Liver (tissue), 9 donors: ENCODE measurements around the gene NLGN1. TPM values are rescaled to one million over a fixed set of nuclear protein-coding genes. Genes with fewer than 3 reads are reported as not detected.

Experiments
- DNase-seq: peaks from one replicate; pipeline ENCODE4 v3.0.0-alpha.2; 2017; ENCODE audit warnings: low spot score
- H3K27ac ChIP-seq, 2 donors: one replicate each; pipeline ENCODE4 v1.7.0; 2013; ENCODE audit warnings: inconsistent platforms in 2 of 2, low read length in 2 of 2, control low read depth in 1 of 2, low read depth in 1 of 2, mild to moderate bottlenecking in 1 of 2
- H3K27me3 ChIP-seq, 4 donors: one replicate each; pipeline versions ENCODE4 v1.6.1 to v1.7.0; 2013; ENCODE audit warnings: low read length in 3 of 4, inconsistent platforms in 1 of 4, mild to moderate bottlenecking in 1 of 4, moderate library complexity in 1 of 4; ENCODE audit not compliant: control insufficient read depth in 4 of 4, insufficient read depth in 4 of 4
- H3K36me3 ChIP-seq, 4 donors: one replicate each; pipeline versions ENCODE4 v1.6.1 to v1.7.0; 2013; ENCODE audit warnings: low read length in 3 of 4, mild to moderate bottlenecking in 3 of 4, low read depth in 1 of 4, moderate library complexity in 1 of 4; ENCODE audit not compliant: control insufficient read depth in 4 of 4, insufficient read depth in 3 of 4
- H3K4me1 ChIP-seq, 4 donors: one replicate each; pipeline versions ENCODE4 v1.6.1 to v1.7.0; 2013; ENCODE audit warnings: low read length in 3 of 4, mild to moderate bottlenecking in 3 of 4, moderate library complexity in 1 of 4; ENCODE audit not compliant: control insufficient read depth in 4 of 4, insufficient read depth in 4 of 4
- H3K4me3 ChIP-seq, 3 donors: one replicate each; pipeline versions ENCODE4 v1.6.1 to v1.7.0; 2013; ENCODE audit warnings: low read length in 3 of 3, control low read depth in 1 of 3, low read depth in 1 of 3, mild to moderate bottlenecking in 1 of 3
- H3K9ac ChIP-seq, 2 donors: one replicate each; pipeline ENCODE4 v1.7.0; 2013; ENCODE audit warnings: low read length in 2 of 2, mild to moderate bottlenecking in 2 of 2, moderate library complexity in 2 of 2, control low read depth in 1 of 2, low read depth in 1 of 2
- H3K9me3 ChIP-seq, 4 donors: one replicate each; pipeline versions ENCODE4 v1.6.1 to v1.7.0; 2013; ENCODE audit warnings: low read length in 3 of 4; ENCODE audit not compliant: control insufficient read depth in 4 of 4
- ATF3 ChIP-seq: IDR thresholded peaks from 2 replicates; pipeline ENCODE4 v1.6.1; 2016; ENCODE audit warnings: antibody characterized with exemption
- CTCF ChIP-seq: fragments of 150-350 bp; IDR thresholded peaks from 2 replicates; pipeline ENCODE4 v1.5.1; 2017; ENCODE audit warnings: improper control_type of control experiment, low read depth, low read length; ENCODE audit not compliant: missing input control
- FOXA2 ChIP-seq: IDR thresholded peaks from 2 replicates; pipeline ENCODE4 v1.6.1; 2016; ENCODE audit warnings: antibody characterized with exemption
- GABPA ChIP-seq, 2 donors: IDR thresholded peaks in 1 of 2; conservative IDR thresholded peaks in 1 of 2; 2 replicates each; pipeline ENCODE4 v1.6.1; 2016; ENCODE audit warnings: antibody characterized with exemption in 2 of 2, mild to moderate bottlenecking in 1 of 2, moderate library complexity in 1 of 2
- HNF4A ChIP-seq, 2 donors: conservative IDR thresholded peaks; 2 replicates each; pipeline ENCODE4 v1.6.1; 2016; ENCODE audit warnings: antibody characterized with exemption in 2 of 2, mild to moderate bottlenecking in 2 of 2
- HNF4G ChIP-seq: IDR thresholded peaks from 2 replicates; pipeline ENCODE4 v1.6.1; 2016; ENCODE audit warnings: antibody characterized with exemption
- JUND ChIP-seq, 2 donors: IDR thresholded peaks; 2 replicates each; pipeline ENCODE4 v1.6.1; 2016; ENCODE audit warnings: antibody characterized with exemption in 2 of 2
- MAX ChIP-seq: IDR thresholded peaks from 2 replicates; pipeline ENCODE4 v1.6.1; 2016; ENCODE audit warnings: antibody characterized with exemption
- NR2F2 ChIP-seq: IDR thresholded peaks from 2 replicates; pipeline ENCODE4 v1.6.1; 2016; ENCODE audit warnings: antibody characterized with exemption
- RAD21 ChIP-seq, 2 donors: IDR thresholded peaks; 2 replicates each; pipeline ENCODE4 v1.6.1; 2016; ENCODE audit warnings: antibody characterized with exemption in 2 of 2, mild to moderate bottlenecking in 2 of 2
- REST ChIP-seq: IDR thresholded peaks from 2 replicates; pipeline ENCODE4 v1.6.1; 2016; ENCODE audit warnings: antibody characterized with exemption, mild to moderate bottlenecking
- RXRA ChIP-seq, 2 donors: IDR thresholded peaks; 2 replicates each; pipeline ENCODE4 v1.6.1; 2017 to 2018; ENCODE audit warnings: antibody characterized with exemption in 2 of 2, mild to moderate bottlenecking in 1 of 2
- SP1 ChIP-seq: IDR thresholded peaks from 2 replicates; pipeline ENCODE4 v1.6.1; 2018; ENCODE audit warnings: antibody characterized with exemption, mild to moderate bottlenecking
- YY1 ChIP-seq: IDR thresholded peaks from 2 replicates; pipeline ENCODE4 v1.6.1; 2016; ENCODE audit warnings: antibody characterized with exemption, mild to moderate bottlenecking
- ZBTB33 ChIP-seq: IDR thresholded peaks from 2 replicates; pipeline ENCODE4 v1.6.1; 2016; ENCODE audit warnings: antibody characterized with exemption
- WGBS: extraction: QIAGEN DNeasy Blood & Tissue Kit; methylation state at CpG from one replicate; pipeline ENCODE4 v1.1.7; 2013; 5-methylcytosine and 5-hydroxymethylcytosine counted together
- polyA plus RNA-seq, 2 donors: library from polyadenylated mRNA; stranded (reverse) in 1 of 2; unstranded in 1 of 2; fragments of 200-250 nt in 1 of 2; fragments of >200 nt in 1 of 2; fragmentation: Nextera tagmentation in 1 of 2; extraction: Ambion mirVana in 1 of 2; gene quantifications; one replicate each; pipeline versions ENCODE4 v1.2.1 to v1.2.3, GENCODE V29; 2013 to 2015
- total RNA-seq, 2 donors: library from RNA; depleted of rRNA; stranded (reverse); fragments of >200 nt; gene quantifications; one replicate each; pipeline ENCODE4 v1.2.3, GENCODE V29; 2014
- donor health status: healthy.
- donor health status: healthy.
- donor health status: healthy.
- donor health status: healthy.
- donor health status: healthy.

The NLGN1 gene
- total and polyA plus RNA-seq, 4 donors, result 0.02 to 0.67 (median 0.37) TPM; not detected in 1

- no peak for TF ChIP-seq CTCF
Observed at GRCh38 chr3:173921732-173922131, 524.2 kb downstream of the NLGN1 start (continued).

GRCh38 chr3:173923204-173923603, 525.7 kb downstream of the NLGN1 start:
- 60% methylated on average over 1 of the region's 1 CpG for WGBS
- H3K27me3 ChIP-seq, result peaks cover 0 to 3% (median 0%) of the 10 kb centered on the region in 4 donors
- no peaks in the 10 kb centered on the region for H3K4me1 ChIP-seq
- H3K4me3 ChIP-seq, result no peak overlapping the region
- no peak overlapping the region for H3K27ac ChIP-seq
- no peak for DNase-seq
- no peak overlapping the region for H3K9ac ChIP-seq
- TF ChIP-seq JUND (IDR thresholded peaks at IDR 0.05) (no peak), GABPA (IDR thresholded peaks at IDR 0.05 in 1 of 2, conservative IDR thresholded peaks at IDR 0.05 in 1 of 2) (no peak), REST (no peak), FOXA2 (no peak), ATF3 (no peak), RAD21 (IDR thresholded peaks at IDR 0.05) (no peak), SP1 (no peak), YY1 (no peak), MAX (no peak), HNF4A (conservative IDR thresholded peaks at IDR 0.05) (no peak), NR2F2 (no peak), ZBTB33 (no peak), RXRA (IDR thresholded peaks at IDR 0.05) (no peak)
- H3K36me3 ChIP-seq, result no peaks in the 10 kb centered on the region
- no peaks in the 10 kb centered on the region for H3K9me3 ChIP-seq

GRCh38 chr3:173930251-173930650, 532.7 kb downstream of the NLGN1 start:
- no peak for TF ChIP-seq HNF4G
- no peak for TF ChIP-seq ATF3
- no peak for TF ChIP-seq YY1
- no peak for TF ChIP-seq FOXA2
- 67% methylated on average over 2 of the region's 2 CpGs for WGBS
- no peak overlapping the region for H3K27ac ChIP-seq
- H3K4me3 ChIP-seq, result no peak overlapping the region
- H3K4me1 ChIP-seq, result no peaks in the 10 kb centered on the region
- no peaks in the 10 kb centered on the region for H3K9me3 ChIP-seq
- H3K36me3 ChIP-seq, result no peaks in the 10 kb centered on the region
- H3K27me3 ChIP-seq, result peaks cover 0 to 3% (median 0%) of the 10 kb centered on the region in 4 donors
- no peak overlapping the region for H3K9ac ChIP-seq
- no peak for DNase-seq
